GM18508 (cell line): Measurements from ENCODE around the gene SLC35F3.

Source experiments
- ATAC-seq: cut with Tn5 transposase; IDR thresholded peaks from one replicate; pipeline ENCODE4 v1.9.1; 2021; ENCODE audit warnings: moderate number of reproducible peaks; ENCODE audit not compliant: insufficient read depth, unreplicated experiment

Gene SLC35F3

GRCh38 chr1:233962878-233963277 is 58.4 kb downstream of the SLC35F3 start:
- ATAC-seq, result no peak

GRCh38 chr1:233965856-233966255 is 61.4 kb downstream of the SLC35F3 start:
- ATAC-seq, result no peak

GRCh38 chr1:233971753-233972152 is 67.3 kb downstream of the SLC35F3 start:
- no peak for ATAC-seq

- no peak for ATAC-seq
These were observed 68.1 kb downstream of the SLC35F3 start for GRCh38 chr1:233972563-233972950.

- ATAC-seq, result no peak
These were observed 68.6 kb downstream of the SLC35F3 start for GRCh38 chr1:233972951-233973635.

GRCh38 chr1:233975486-233975885 is 71.0 kb downstream of the SLC35F3 start:
- no peak for ATAC-seq

- ATAC-seq, result no peak
These were observed 76.7 kb downstream of the SLC35F3 start for GRCh38 chr1:233981042-233981675.

GRCh38 chr1:233982827-233983518 is 78.5 kb downstream of the SLC35F3 start:
- ATAC-seq, result no peak

- ATAC-seq, result no peak
These were observed 79.3 kb downstream of the SLC35F3 start for GRCh38 chr1:233983811-233984210.

- no peak for ATAC-seq
These were observed 84.7 kb downstream of the SLC35F3 start for GRCh38 chr1:233988963-233989696.

GRCh38 chr1:233990486-233990885 is 86.0 kb downstream of the SLC35F3 start:
- no peak for ATAC-seq

GRCh38 chr1:233993651-233994050 is 89.2 kb downstream of the SLC35F3 start:
- ATAC-seq, result no peak

- no peak for ATAC-seq
These were observed 89.6 kb downstream of the SLC35F3 start for GRCh38 chr1:233994112-233994511.

- ATAC-seq, result no peak
These were observed 94.0 kb downstream of the SLC35F3 start for GRCh38 chr1:233998456-233998855.

GRCh38 chr1:233998891-233999290 is 94.4 kb downstream of the SLC35F3 start:
- ATAC-seq, result no peak

GRCh38 chr1:234000557-234001041 is 96.1 kb downstream of the SLC35F3 start:
- no peak for ATAC-seq

GRCh38 chr1:234001817-234002216 is 97.3 kb downstream of the SLC35F3 start:
- no peak for ATAC-seq

GRCh38 chr1:234004591-234004990 is 100.1 kb downstream of the SLC35F3 start:
- no peak for ATAC-seq

GRCh38 chr1:234007684-234008083 is 103.2 kb downstream of the SLC35F3 start:
- ATAC-seq, result no peak

- no peak for ATAC-seq
These were observed 104.1 kb downstream of the SLC35F3 start for GRCh38 chr1:234008591-234008990.

GRCh38 chr1:234009668-234010067 is 105.2 kb downstream of the SLC35F3 start:
- no peak for ATAC-seq
